ENCODE measurements around the gene REV3L. TPM values are rescaled to one million over a fixed set of nuclear protein-coding genes. Genes with fewer than 3 reads are reported as not detected.

The REV3L gene
- total RNA-seq, 2 experiments from 2014 or later = 20.1 to 27.6 TPM

- H3K4me3 Mint-ChIP-seq = no peak overlapping the region
- no peaks in the 10 kb centered on the region for H3K9me3 Mint-ChIP-seq
- ATAC-seq (peak; percentile 38), DNase-seq (no peak)
- peaks cover 53% of the 10 kb centered on the region for H3K4me1 Mint-ChIP-seq (ENCODE audit: low read depth)
- intact Hi-C loops (cut with micrococcal nuclease) = no loop called here
- H3K36me3 Mint-ChIP-seq (ENCODE audit: low read depth) = peaks cover 8% of the 10 kb centered on the region
- ChIA-PET POLR2A (no interaction called here), CTCF (interaction anchor here (0.9 to 1.9 kb wide), 2 partner anchors 11 to 213 kb away, joined by 3 to 5 read pairs; partner anchors contain the start of gene REV3L)
- TF ChIP-seq, protein P1, sequence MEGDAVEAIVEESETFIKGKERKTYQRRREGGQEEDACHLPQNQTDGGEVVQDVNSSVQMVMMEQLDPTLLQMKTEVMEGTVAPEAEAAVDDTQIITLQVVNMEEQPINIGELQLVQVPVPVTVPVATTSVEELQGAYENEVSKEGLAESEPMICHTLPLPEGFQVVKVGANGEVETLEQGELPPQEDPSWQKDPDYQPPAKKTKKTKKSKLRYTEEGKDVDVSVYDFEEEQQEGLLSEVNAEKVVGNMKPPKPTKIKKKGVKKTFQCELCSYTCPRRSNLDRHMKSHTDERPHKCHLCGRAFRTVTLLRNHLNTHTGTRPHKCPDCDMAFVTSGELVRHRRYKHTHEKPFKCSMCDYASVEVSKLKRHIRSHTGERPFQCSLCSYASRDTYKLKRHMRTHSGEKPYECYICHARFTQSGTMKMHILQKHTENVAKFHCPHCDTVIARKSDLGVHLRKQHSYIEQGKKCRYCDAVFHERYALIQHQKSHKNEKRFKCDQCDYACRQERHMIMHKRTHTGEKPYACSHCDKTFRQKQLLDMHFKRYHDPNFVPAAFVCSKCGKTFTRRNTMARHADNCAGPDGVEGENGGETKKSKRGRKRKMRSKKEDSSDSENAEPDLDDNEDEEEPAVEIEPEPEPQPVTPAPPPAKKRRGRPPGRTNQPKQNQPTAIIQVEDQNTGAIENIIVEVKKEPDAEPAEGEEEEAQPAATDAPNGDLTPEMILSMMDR (IDR thresholded peaks at IDR 0.05) = no peak
- H3K27me3 Mint-ChIP-seq = no peaks in the 10 kb centered on the region
- H3K27ac Mint-ChIP-seq = peak overlapping the region; percentile 61
Observed at GRCh38 chr6:111471958-111472357, 11.1 kb downstream of the REV3L start.

GRCh38 chr6:111471533-111471932 lies 11.5 kb downstream of the REV3L start:
- Mint-ChIP-seq H3K36me3 (ENCODE audit: low read depth) (peaks cover 8% of the 10 kb centered on the region), H3K4me1 (ENCODE audit: low read depth) (peaks cover 53% of the 10 kb centered on the region), H3K27me3 (no peaks in the 10 kb centered on the region), H3K4me3 (no peak overlapping the region), H3K27ac (peak overlapping the region; percentile 77), H3K9me3 (no peaks in the 10 kb centered on the region)
- DNase-seq (no peak), ATAC-seq (peak; percentile 15)
- ChIA-PET POLR2A (no interaction called here), CTCF (interaction anchor here (1.9 kb wide), 1 partner anchor 212 kb away, joined by 5 read pairs; a partner anchor contains a TSS)
- intact Hi-C loops (cut with micrococcal nuclease) = no loop called here
- TF ChIP-seq, protein P1 (IDR thresholded peaks at IDR 0.05) = no peak

GRCh38 chr6:111470991-111471390 lies 12.0 kb downstream of the REV3L start:
- Mint-ChIP-seq H3K4me3 (no peak overlapping the region), H3K27ac (no peak overlapping the region), H3K27me3 (no peaks in the 10 kb centered on the region), H3K4me1 (ENCODE audit: low read depth) (peaks cover 53% of the 10 kb centered on the region), H3K36me3 (ENCODE audit: low read depth) (peaks cover 8% of the 10 kb centered on the region), H3K9me3 (no peaks in the 10 kb centered on the region)
- CTCF ChIA-PET = interaction anchor here (1.9 kb wide), 1 partner anchor 212 kb away, joined by 5 read pairs; a partner anchor contains a TSS
- ATAC-seq (no peak), DNase-seq (no peak)
- TF ChIP-seq, protein P1 (IDR thresholded peaks at IDR 0.05) = no peak
- POLR2A ChIA-PET = no interaction called here
- intact Hi-C loops (cut with micrococcal nuclease) = no loop called here

DNA sequence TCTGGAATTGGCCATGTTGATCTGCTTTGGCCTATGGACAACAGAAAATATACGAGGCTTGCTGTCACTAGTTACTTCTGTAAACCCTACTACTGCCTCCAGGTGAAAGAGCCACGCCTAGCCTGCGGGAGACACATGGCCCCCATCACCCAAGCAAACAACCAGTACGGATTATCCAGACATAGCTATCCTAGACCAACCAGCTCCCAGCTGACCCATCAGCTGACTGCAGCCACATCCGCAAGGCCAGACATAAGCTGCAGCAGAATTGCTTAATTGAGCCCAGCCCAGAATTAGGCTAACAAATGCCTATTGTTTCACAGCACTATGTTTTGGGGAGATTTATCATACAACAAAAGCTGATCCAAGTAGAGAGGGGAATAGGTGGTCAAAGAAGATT lies 13.5 kb downstream of the REV3L start:
- H3K27me3 Mint-ChIP-seq = no peaks in the 10 kb centered on the region
- TF ChIP-seq, protein P1 (IDR thresholded peaks at IDR 0.05) = no peak
- ATAC-seq = no peak
- H3K27ac Mint-ChIP-seq = no peak overlapping the region
- H3K4me3 Mint-ChIP-seq = no peak overlapping the region
- no peaks in the 10 kb centered on the region for H3K9me3 Mint-ChIP-seq
- no peak for DNase-seq
- intact Hi-C loops (cut with micrococcal nuclease) = no loop called here
- ChIA-PET CTCF (interaction anchor here (1.1 kb wide), 1 partner anchor 9 kb away, joined by 3 read pairs; no protein-coding TSS in a partner anchor), POLR2A (no interaction called here)
- peaks cover 49% of the 10 kb centered on the region for H3K4me1 Mint-ChIP-seq (ENCODE audit: low read depth)
- peaks cover 8% of the 10 kb centered on the region for H3K36me3 Mint-ChIP-seq (ENCODE audit: low read depth)

DNA sequence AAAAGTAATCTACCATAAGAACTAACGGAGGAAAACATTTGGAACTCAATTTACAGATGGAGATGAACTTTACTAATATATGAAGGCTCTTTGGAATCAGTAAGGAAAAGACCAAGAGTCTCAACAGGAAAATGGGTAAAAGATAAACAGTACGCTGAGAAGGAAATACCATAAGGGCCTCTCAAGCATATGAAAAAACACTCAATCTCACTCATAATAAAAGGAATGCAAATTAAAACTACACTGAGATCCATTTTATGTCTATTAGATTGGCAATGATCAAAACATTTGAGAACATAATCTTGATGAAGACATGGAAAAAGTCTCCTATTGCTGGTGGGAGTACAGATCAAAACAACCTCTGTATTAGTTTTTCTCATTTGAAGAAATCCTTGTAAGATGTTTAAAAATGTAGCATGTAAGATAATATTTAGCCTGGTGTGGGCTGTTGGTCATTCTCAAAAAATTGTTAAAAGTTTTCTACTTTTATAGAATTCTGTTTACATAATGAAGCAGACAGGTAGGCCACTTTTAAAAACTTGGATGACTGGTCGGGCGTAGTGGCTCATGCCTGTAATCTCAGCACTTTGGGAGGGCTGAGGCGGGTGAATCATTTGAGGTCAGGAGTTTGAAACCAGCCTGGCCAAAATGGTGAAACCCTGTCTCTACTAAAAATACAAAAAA lies 14.5 kb downstream of the REV3L start:
- peak overlapping the region; percentile 38 for H3K27ac Mint-ChIP-seq
- DNase-seq = peak; percentile 50
- H3K27me3 Mint-ChIP-seq = no peaks in the 10 kb centered on the region
- peaks cover 8% of the 10 kb centered on the region for H3K36me3 Mint-ChIP-seq (ENCODE audit: low read depth)
- H3K4me1 Mint-ChIP-seq (ENCODE audit: low read depth) = peaks cover 45% of the 10 kb centered on the region
- ChIA-PET POLR2A (interaction anchor here (0.6 kb wide), 1 partner anchor 209 kb away, joined by 3 read pairs; a partner anchor contains a TSS), CTCF (no interaction called here)
- no peak for ATAC-seq
- intact Hi-C loops (cut with micrococcal nuclease) = no loop called here
- H3K4me3 Mint-ChIP-seq = no peak overlapping the region
- no peaks in the 10 kb centered on the region for H3K9me3 Mint-ChIP-seq
- TF ChIP-seq, protein P1 (IDR thresholded peaks at IDR 0.05) = no peak

Data from activated CD8-positive, alpha-beta T cell treated with anti-CD3 and anti-CD28 coated beads for 36 hours (primary cell).